ENCODE data around the gene VEGFD.

- TF ChIP-seq CTCF (IDR thresholded peaks at IDR 0.05) = no peak
- no peak for TF ChIP-seq EZH2 (IDR thresholded peaks at IDR 0.05; ENCODE audit: borderline replicate concordance, insufficient read depth, low read depth, low read length, poor library complexity, severe bottlenecking)
Measured at GRCh38 chrX:15328821-15329220, 55.4 kb downstream of the VEGFD start.

Data from B cell (primary cell).